Stimulated activated naive CD4-positive, alpha-beta T cell (primary cell): Measurements from ENCODE around the gene CFAP46.
"Not testable (repeated sequence)": the region's sequence is repeated elsewhere in the genome, so short reads cannot be mapped to it uniquely, and the experiment has no call there.

Experiments used
- DNase-seq, 6 experiments: peaks; one replicate each; lab custom pipeline; 2025; lab: John Stamatoyannopoulos, UW

CFAP46 gene

GRCh38 chr10:132979491-132980425 is 37.4 kb upstream of the CFAP46 start:
- DNase-seq: no peak

DNA sequence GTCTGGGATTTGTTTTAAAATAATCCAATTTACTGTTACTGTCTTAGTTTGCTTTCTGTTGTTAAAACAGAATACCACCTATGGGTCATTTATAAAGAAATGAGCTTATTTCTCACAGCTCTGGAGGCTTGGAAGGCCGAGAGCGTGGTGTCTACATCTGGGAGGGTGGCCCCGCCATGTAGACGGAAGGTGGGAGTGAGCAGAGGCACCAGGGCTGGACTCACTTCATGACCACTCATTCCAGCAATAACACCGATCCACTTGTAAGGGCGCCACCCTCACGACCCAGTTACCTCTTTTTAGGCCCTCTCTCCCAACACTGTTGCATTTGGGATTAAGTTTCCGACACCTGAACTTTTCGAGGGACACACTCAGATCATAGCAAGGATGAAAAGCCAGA is 36.2 kb upstream of the CFAP46 start:
- no peak for DNase-seq

DNA sequence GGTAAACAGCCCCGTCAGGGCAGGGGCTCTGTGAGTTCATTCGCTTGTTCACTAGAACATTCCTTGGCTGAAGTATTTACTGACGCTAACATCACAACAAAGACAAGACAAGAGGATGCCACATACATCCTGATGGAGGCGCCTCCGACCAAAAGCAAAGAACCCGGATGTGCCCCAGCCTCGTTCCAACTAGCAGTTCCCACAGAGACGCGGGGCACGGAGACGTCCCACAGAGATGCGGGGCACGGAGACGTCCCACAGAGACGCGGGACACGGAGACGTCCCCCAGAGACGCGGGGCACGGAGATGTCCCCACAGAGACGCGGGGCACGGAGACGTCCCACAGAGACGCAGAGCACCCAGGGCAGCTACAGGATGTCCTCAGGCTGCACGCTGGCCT is 35.4 kb upstream of the CFAP46 start:
- no peak for DNase-seq

- DNase-seq: no peak
Observed at GRCh38 chr10:132977076-132977475, 34.7 kb upstream of the CFAP46 start.

DNA sequence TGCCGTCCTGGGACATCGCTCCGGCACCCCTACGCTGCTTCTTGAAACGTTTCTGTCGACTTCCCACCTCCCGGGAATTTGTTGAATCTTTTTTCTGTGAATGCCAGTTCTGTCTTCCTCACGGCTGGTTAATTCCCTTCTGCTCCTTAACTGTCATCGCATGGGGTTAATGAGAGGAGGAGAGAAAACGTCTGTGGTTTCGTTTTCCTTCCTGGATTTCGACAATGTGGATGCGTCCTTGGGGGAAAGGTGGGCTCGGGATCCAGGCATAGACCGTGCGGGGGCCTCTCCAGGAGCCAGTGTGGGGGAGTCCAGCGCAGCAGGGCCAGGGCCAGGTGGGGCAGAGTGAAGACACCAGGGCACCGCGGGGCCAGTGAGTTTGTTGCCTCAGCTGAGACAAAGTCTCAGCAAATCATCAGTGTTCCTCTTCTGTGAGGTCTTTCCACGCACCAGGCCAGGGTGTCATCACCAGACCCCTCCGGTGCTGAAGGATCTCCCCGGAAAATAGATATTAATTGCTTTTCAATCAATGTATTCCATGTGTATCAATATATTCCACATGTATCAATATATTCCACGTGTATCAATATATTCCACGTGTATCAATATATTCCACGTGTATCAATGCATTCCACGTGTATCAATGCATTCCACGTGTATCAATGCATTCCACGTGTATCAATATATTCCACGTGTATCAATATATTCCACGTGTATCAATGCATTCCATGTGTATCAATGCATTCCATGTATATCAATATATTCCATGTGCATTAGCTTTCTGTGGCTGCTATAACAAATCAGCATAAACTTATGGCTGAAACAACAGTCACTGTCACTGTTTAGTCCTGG is 33.7 kb upstream of the CFAP46 start:
- no peak for DNase-seq

DNA sequence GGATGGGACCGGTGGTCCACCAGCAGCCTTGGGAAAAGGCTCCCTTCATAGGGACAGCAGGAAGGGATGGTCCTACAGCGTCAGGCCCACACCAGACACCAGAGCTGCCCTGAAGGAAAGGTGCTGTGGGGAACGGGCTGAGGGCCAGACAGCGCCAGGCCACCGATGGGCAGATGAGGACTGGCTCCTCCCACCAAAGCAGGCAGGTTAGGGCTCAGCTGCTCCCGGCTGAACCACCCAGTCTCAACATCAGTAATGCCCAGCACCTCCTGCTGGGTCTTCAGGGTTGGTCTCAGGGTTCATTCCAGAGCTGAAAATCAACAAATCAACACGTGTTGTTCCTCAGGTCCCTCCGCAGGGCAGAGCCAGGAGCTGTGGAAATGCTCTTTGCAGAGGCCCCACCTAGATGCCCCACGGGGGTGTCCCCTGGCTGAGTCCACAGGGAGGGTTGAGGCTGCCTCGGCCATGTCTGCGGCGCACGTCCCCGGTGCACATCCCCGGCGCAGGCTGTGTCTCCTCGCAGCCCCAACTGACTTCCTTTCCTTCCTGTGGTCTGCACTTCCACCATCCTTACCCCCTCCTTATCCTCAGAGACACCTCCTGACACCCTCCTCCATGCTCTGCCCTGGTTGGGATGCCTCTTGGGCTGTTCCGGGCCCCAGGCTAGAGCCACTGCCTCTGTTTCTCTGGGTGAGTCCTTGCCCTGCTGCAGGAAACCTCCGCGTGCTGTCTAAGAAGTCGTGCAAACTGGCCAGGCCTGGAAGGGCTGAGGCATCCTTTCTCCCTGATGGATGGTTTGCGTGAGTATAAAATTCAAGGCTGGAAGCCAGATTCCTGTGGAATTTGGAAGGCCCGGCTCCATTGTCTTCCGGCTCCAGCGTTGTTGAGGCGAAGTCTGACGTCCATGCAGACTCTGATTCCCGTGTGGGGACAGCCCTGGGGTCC is 32.8 kb upstream of the CFAP46 start:
- DNase-seq: no peak

GRCh38 chr10:132974249-132974796 is 32.0 kb upstream of the CFAP46 start:
- no peak for DNase-seq

GRCh38 chr10:132973903-132974241 is 31.5 kb upstream of the CFAP46 start:
- no peak for DNase-seq

DNA sequence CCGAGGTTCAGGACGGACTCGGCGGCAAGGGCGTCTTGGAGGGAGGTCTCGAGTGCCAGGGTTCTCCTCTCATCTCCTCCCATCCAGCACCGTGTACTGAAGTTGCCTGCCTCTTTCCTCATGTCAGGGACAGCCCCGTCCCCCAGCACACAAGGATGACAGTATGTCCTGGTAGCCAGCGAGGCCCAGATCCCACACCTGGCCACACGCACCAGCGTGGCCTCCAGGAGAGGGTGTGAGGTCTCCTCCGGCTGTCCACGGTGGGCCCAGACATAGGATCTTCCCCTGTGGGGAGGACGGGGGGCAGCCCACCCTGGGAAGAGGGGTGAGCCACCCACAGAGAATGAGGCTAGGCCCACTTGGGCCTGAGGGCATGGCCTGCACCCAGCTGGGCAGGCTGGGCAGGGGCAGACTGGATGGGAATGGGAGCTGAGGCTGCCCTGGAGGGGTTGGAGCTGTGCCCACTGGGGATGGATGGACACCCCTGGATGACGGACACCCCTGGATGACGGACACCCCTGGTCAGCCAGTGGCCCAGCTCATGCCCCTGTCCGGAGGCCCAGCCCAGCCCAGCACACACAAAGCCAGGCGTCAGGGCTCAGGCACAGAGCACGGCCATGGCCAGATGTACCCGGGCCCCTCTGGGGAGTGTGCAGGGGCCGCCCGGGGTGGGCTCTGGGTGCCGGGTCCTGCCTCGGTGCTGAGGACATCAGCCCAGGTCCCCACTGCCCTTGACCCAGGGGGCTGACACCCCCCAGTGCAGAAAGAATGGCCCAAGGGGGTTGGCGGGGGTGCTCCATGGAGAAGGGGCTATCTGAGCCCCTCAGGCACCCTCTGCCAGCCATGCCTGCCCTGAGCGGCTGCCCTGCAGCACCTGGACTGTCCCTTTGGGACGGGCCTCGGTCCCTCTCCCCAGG is 30.9 kb upstream of the CFAP46 start:
- DNase-seq: no peak

DNA sequence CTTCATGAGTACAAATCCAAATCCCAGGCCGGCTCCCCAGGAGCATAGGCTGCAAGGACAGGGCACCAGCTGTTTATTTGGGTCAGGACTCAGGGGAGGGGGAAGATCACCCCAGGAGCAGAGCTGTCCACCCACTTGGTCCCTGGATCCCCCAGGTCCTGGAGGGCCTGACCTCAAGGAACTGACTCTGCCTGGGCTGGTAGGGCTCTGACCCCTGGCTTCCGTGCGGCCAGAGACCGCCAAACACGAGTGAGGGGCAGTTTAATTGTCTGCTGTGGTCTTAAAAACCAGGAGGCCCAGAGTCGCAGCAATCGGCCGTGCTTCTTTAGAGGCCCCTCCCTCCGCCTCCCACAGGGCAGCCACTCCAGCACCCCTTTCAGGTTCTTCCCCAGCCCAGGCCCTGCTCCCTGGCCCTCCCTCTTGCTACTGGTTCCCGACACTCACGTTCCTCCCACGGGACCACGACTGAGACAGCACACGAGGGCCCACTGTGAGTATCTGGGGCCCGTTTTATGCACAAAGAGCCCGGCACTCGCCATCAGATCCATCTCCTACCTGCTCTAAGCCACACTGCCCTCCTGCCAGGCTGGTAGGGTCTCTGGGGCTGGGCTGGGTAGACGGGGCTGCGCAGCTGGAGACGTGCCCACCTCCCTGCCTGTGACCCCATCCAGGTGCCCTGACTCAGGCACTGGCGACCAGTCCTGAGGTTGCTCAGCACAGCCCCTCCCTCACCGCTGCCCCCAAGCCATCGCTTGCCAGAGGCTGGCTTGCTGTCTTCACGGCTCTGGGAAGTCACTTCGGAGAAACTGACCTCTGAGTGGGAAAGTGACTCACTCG is 30.0 kb upstream of the CFAP46 start:
- DNase-seq: no peak

GRCh38 chr10:132971448-132972148 is 29.2 kb upstream of the CFAP46 start:
- no peak for DNase-seq

DNA sequence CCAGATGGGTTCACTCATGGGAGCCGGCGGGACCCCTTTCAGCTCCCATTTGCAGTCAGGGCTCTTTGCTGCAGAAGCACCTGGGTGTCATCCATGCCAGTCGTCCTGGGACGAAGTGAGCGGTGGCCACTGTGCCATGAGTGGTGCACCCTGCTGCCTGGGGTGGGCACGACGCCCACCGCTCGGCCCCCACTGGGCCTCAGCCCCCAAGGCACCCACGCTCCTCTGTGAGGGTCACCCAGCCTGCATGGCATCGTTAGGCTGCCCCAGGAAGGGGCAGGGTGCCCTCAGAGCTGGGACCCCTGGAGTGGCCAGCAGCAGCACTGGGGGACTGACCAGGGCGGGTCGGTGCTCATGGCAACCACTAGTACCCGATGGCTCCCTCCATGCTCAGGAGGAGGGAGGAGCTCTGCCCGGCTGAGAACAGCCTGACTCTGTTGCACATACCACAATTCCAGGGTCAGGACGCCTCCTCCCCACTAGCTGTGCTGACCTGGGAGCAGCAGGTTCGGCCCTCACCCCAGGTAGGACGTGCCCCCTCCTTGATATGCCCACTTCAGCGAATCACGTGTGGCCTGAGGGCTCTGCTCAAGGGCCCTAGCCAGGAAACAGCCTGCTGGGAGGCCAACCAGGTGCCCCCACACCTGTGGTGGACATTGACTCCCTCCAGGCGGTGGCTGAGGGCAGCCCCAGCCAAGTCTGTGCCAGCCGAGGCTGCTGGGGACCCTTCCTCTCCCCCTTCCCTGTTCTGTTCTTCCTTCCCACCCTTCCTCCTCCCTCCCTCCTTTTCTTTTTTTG is 28.5 kb upstream of the CFAP46 start:
- no peak for DNase-seq

DNA sequence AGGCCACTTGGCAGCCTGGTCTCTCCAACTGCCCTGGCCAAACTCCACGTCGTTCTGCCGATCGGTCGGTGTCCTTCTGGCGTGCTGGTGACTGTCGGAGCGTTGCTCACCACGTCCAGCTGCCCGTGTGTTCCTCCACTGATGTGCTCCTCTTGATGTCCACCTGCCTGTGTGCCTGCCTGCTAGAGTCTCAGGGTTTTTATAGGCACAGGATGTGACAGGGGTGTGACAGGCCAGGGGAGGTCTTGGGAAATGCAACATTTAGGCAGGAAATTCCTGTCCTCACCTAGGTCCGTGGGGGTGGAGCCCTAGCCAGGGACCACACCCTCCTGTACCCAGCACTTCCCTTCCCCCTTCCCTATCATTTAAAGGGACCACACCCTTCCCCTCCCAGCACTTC is 25.2 kb upstream of the CFAP46 start:
- no peak for DNase-seq

GRCh38 chr10:132965411-132966057 is 23.2 kb upstream of the CFAP46 start:
- DNase-seq: no peak

- DNase-seq: not testable (repeated sequence)
Observed at GRCh38 chr10:132964707-132965410, 22.5 kb upstream of the CFAP46 start.

DNA sequence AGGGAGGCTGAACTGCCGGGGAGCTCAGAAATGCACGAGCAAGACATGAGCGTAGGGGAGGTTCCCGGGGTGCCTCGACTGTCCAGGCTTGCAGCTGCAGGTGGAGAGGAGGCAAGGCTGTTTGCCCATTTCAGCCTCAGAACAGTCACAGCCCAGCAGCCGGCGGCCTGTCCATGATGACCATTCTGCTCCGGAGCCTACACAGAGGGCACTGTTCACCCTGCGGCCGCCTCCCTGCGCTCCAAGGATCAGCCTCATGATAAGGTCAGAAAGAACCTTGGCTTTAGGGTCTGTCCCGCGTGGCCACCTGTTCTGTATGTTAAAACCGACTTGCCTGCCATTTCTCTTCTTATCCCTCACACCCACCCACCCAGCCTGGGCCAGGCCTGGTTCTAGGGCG is 21.9 kb upstream of the CFAP46 start:
- no peak for DNase-seq

DNA sequence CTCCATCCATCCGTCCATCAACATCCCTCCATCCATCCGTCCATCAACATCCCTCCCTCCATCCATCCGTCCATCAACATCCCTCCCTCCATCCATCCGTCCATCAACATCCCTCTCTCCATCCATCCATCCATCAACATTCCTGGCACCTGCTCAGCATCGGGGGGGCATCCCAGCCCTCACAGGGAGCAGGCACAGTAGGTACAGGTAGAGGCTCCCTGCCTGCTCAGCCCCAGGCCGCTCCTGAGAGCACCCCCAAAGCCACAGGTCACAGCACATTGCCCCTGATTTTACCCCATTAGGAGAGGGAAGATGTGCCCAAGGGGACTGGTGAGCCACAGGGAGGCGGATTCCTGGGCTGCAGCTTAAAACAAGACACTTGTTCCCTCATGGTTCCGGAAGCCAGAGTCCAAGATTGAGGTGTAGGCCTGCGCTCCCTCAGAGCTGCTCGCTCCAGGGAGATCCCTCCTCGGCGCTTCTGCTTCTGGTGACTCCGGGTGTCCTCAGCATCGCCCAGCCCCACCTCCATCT is 21.1 kb upstream of the CFAP46 start:
- DNase-seq: no peak
